Calu3 (cell line): Measurements from ENCODE around the gene GMDS. TPM values are rescaled to one million over a fixed set of nuclear protein-coding genes. Genes with fewer than 3 reads are reported as not detected.

Source experiments
- BruUV-seq: library from RNA; stranded (reverse); fragments of 400-500 nt; replicated peaks from 2 replicates; lab custom pipeline; 2021; lab: Mats Ljungman, UMichigan
- CTCF ChIA-PET: fragments of 300-600 bp; sonication (Branson Sonifier 250); formaldehyde crosslinking; loops from one replicate; lab custom pipeline; 2022; ENCODE audit warnings: antibody characterized with exemption; lab: Charles Lee
- DNase-seq: peaks from one replicate; pipeline ENCODE4 v3.0.0; 2022
- H3K27ac Mint-ChIP-seq: one replicate; pipeline ENCODE4 v1.8.0; 2022; ENCODE audit warnings: mixed read lengths; ENCODE audit not compliant: unreplicated experiment
- H3K27me3 Mint-ChIP-seq: one replicate; pipeline ENCODE4 v1.8.0; 2022; ENCODE audit warnings: mixed read lengths; ENCODE audit not compliant: unreplicated experiment
- H3K36me3 Mint-ChIP-seq: one replicate; pipeline ENCODE4 v1.8.0; 2022; ENCODE audit warnings: mild to moderate bottlenecking, moderate library complexity, mixed read lengths; ENCODE audit not compliant: insufficient read depth, unreplicated experiment
- H3K4me1 Mint-ChIP-seq: one replicate; pipeline ENCODE4 v1.8.0; 2022; ENCODE audit warnings: mild to moderate bottlenecking, low read depth, mixed read lengths; ENCODE audit not compliant: unreplicated experiment
- H3K4me3 Mint-ChIP-seq: one replicate; pipeline ENCODE4 v1.8.0; 2022; ENCODE audit warnings: mild to moderate bottlenecking, low read depth, moderate library complexity, mixed read lengths; ENCODE audit not compliant: unreplicated experiment
- H3K9me3 Mint-ChIP-seq: one replicate; pipeline ENCODE4 v1.8.0; 2022; ENCODE audit warnings: low read depth, mixed read lengths; ENCODE audit not compliant: unreplicated experiment
- CTCF ChIP-seq: fragments of 200-600 bp; IDR thresholded peaks from one replicate; pipeline ENCODE4 v1.8.0; 2022; ENCODE audit warnings: antibody characterized with exemption; ENCODE audit not compliant: unreplicated experiment
- intact Hi-C: fragments of 100-400 bp; cut with micrococcal nuclease; formaldehyde crosslinking; loops from one replicate; pipeline ENCODE4 v1.10.0; 2022; ENCODE audit not compliant: unreplicated experiment
- total RNA-seq: library from RNA; stranded (reverse); gene quantifications from 2 replicates; pipeline ENCODE4 v1.2.3, GENCODE V29; 2022

The GMDS gene
- total RNA-seq, 1 experiment from 2014 or later: 58.2 TPM

GRCh38 chr6:1587977-1588376 is 657.4 kb downstream of the GMDS start:
- H3K27me3 Mint-ChIP-seq: peaks cover 65% of the 10 kb centered on the region
- DNase-seq: no peak
- no peaks in the 10 kb centered on the region for H3K9me3 Mint-ChIP-seq
- no peaks in the 10 kb centered on the region for H3K4me1 Mint-ChIP-seq
- TF ChIP-seq CTCF: no peak
- intact Hi-C loops: no loop called here
- no peaks in the 10 kb centered on the region for H3K36me3 Mint-ChIP-seq
- H3K4me3 Mint-ChIP-seq: no peak overlapping the region
- CTCF ChIA-PET: no interaction called here
- no peak overlapping the region for H3K27ac Mint-ChIP-seq
- BruUV-seq: no TSS peak

GRCh38 chr6:1587546-1587945 is 657.9 kb downstream of the GMDS start:
- Mint-ChIP-seq H3K4me1 (no peaks in the 10 kb centered on the region), H3K9me3 (no peaks in the 10 kb centered on the region), H3K4me3 (no peak overlapping the region), H3K27me3 (peaks cover 65% of the 10 kb centered on the region), H3K36me3 (no peaks in the 10 kb centered on the region), H3K27ac (no peak overlapping the region)
- CTCF ChIA-PET: no interaction called here
- no peak for TF ChIP-seq CTCF
- DNase-seq: no peak
- no TSS peak for BruUV-seq
- intact Hi-C loops: no loop called here

- Mint-ChIP-seq H3K4me3 (no peak overlapping the region), H3K4me1 (no peaks in the 10 kb centered on the region), H3K27ac (no peak overlapping the region), H3K9me3 (no peaks in the 10 kb centered on the region), H3K27me3 (peaks cover 60% of the 10 kb centered on the region), H3K36me3 (no peaks in the 10 kb centered on the region)
- no peak for DNase-seq
- BruUV-seq: no TSS peak
- intact Hi-C loops: no loop called here
- TF ChIP-seq CTCF: no peak
- CTCF ChIA-PET: no interaction called here
Observed at GRCh38 chr6:1586861-1587450, 658.4 kb downstream of the GMDS start.

GRCh38 chr6:1586256-1586655 is 659.1 kb downstream of the GMDS start:
- intact Hi-C loops: no loop called here
- no peak for TF ChIP-seq CTCF
- H3K4me1 Mint-ChIP-seq: no peaks in the 10 kb centered on the region
- peaks cover 53% of the 10 kb centered on the region for H3K27me3 Mint-ChIP-seq
- H3K9me3 Mint-ChIP-seq: no peaks in the 10 kb centered on the region
- H3K4me3 Mint-ChIP-seq: no peak overlapping the region
- CTCF ChIA-PET: no interaction called here
- no peak for DNase-seq
- no peak overlapping the region for H3K27ac Mint-ChIP-seq
- no TSS peak for BruUV-seq
- no peaks in the 10 kb centered on the region for H3K36me3 Mint-ChIP-seq
